GM12878 (cell line): ENCODE results near the gene ITGA1. TPM values are rescaled to one million over a fixed set of nuclear protein-coding genes. Genes with fewer than 3 reads are reported as not detected.

Experiments used
- ATAC-seq: fragments of 200-7000 bp; cut with Tn5 transposase; 3 replicates; pipeline ENCODE4 v1.9.1; 2020; ENCODE audit warnings: mild to moderate bottlenecking, moderate library complexity
- BruUV-seq: library from RNA; stranded (reverse); fragments of 400-500 nt; replicated peaks from 2 replicates; lab custom pipeline; 2021; lab: Mats Ljungman, UMichigan
- CTCF ChIA-PET: fragments of 300-600 bp; sonication (Branson Sonifier 250); formaldehyde crosslinking; extraction: SDS; loops from one replicate; lab custom pipeline; 2021; ENCODE audit warnings: inconsistent platforms; lab: Yijun Ruan, JAX
- POLR2A ChIA-PET: fragments of 350-600 bp; formaldehyde crosslinking; extraction: SDS; loops from one replicate; lab custom pipeline; 2021; ENCODE audit warnings: inconsistent platforms; lab: Charles Lee
- RAD21 ChIA-PET: fragments of 300-600 bp; sonication (Branson Sonifier 250); formaldehyde crosslinking; loops from one replicate; lab custom pipeline; 2023; ENCODE audit warnings: antibody characterized with exemption; ENCODE audit not compliant: unreplicated experiment; lab: Charles Lee
- SMC1A ChIA-PET: fragments of 300-600 bp; sonication (Branson Sonifier 250); formaldehyde crosslinking; loops from one replicate; lab custom pipeline; 2023; ENCODE audit not compliant: unreplicated experiment, uncharacterized antibody; lab: Charles Lee
- DNase-seq: peaks from one replicate; pipeline ENCODE4 v3.0.0-alpha.2; 2011; ENCODE audit warnings: low read depth, low spot score
- FAIRE-seq: peaks from 3 replicates; lab custom pipeline; 2011; peaks lifted over from hg19 to GRCh38; lab: Jason Lieb, UNC
- H2AFZ ChIP-seq: 2 replicates; pipeline ENCODE4 v1.6.0; 2011; ENCODE audit warnings: low read depth, low read length, control low read depth; ENCODE audit not compliant: control insufficient read depth
- H3K27ac ChIP-seq: 2 replicates; pipeline ENCODE4 v1.5.1; 2011; ENCODE audit warnings: control low read depth; ENCODE audit not compliant: control insufficient read depth, insufficient read depth
- H3K27me3 ChIP-seq, 2 experiments: replicated peaks in 1 of 2; 2 replicates each; pipeline versions ENCODE4 v1.6.0 to v1.6.1; 2011; ENCODE audit warnings: low read length in 1 of 2; ENCODE audit not compliant: control insufficient read depth in 2 of 2, insufficient read depth in 2 of 2
- H3K36me3 ChIP-seq, 2 experiments: 2 replicates each; pipeline ENCODE4 v1.5.1; 2011; ENCODE audit warnings: low read length in 1 of 2; ENCODE audit not compliant: control insufficient read depth in 2 of 2, insufficient read depth in 2 of 2
- H3K4me1 ChIP-seq: 2 replicates; pipeline ENCODE4 v1.6.1; 2011; ENCODE audit warnings: mild to moderate bottlenecking, low read length, moderate library complexity, mixed read lengths; ENCODE audit not compliant: control insufficient read depth, insufficient read depth
- H3K4me2 ChIP-seq: 2 replicates; pipeline ENCODE4 v1.6.0; 2011; ENCODE audit warnings: control low read depth; ENCODE audit not compliant: control insufficient read depth, insufficient read depth
- H3K4me3 ChIP-seq: fragments of 200-600 bp; sonication (generic); 2 replicates; pipeline ENCODE4 v1.5.1; 2016
- H3K79me2 ChIP-seq: 2 replicates; pipeline ENCODE4 v1.6.0; 2011; ENCODE audit warnings: low read length; ENCODE audit not compliant: control insufficient read depth, insufficient read depth
- H3K9ac ChIP-seq: 2 replicates; pipeline ENCODE4 v1.8.0; 2011; ENCODE audit warnings: low read length, control low read depth, mixed read lengths; ENCODE audit not compliant: control insufficient read depth, insufficient read depth
- H3K9me3 ChIP-seq: replicated peaks from 3 replicates; pipeline ENCODE4 v1.5.1; 2011; ENCODE audit warnings: mild to moderate bottlenecking, low read length; ENCODE audit not compliant: control insufficient read depth, insufficient read depth
- H4K20me1 ChIP-seq: 2 replicates; pipeline ENCODE4 v1.6.0; 2011; ENCODE audit not compliant: control insufficient read depth, insufficient read depth
- ATF2 ChIP-seq: IDR thresholded peaks from 2 replicates; pipeline ENCODE4 v1.6.1; 2012; ENCODE audit warnings: low read length, inconsistent platforms
- BRCA1 ChIP-seq: IDR thresholded peaks from 2 replicates; pipeline ENCODE4 v1.6.1; 2011; ENCODE audit warnings: low read depth, low read length, improper control_type of control experiment
- CBX5 ChIP-seq: sonication (generic); IDR thresholded peaks from 2 replicates; pipeline ENCODE4 v1.6.1; 2016; ENCODE audit warnings: low read depth, moderate library complexity, mild to moderate bottlenecking, inconsistent platforms
- GABPA ChIP-seq: IDR thresholded peaks from 2 replicates; pipeline ENCODE4 v1.6.1; 2014; ENCODE audit warnings: antibody characterized with exemption, low read depth, mild to moderate bottlenecking, inconsistent platforms
- IKZF1 ChIP-seq: fragments of 450-650 bp; conservative IDR thresholded peaks from 2 replicates; pipeline ENCODE4 v1.6.1; 2017; ENCODE audit warnings: antibody characterized with exemption, mild to moderate bottlenecking
- IKZF2 ChIP-seq, 2 experiments: fragments of 450-650 bp; IDR thresholded peaks; 2 replicates each; pipeline ENCODE4 v1.6.1; 2017; ENCODE audit warnings: mild to moderate bottlenecking in 2 of 2, moderate library complexity in 2 of 2
- JUNB ChIP-seq: IDR thresholded peaks from 2 replicates; pipeline ENCODE4 v1.6.1; 2016; ENCODE audit warnings: antibody characterized with exemption, mild to moderate bottlenecking
- MEF2A ChIP-seq: IDR thresholded peaks from 2 replicates; pipeline ENCODE4 v1.6.1; 2011; ENCODE audit warnings: low read depth, mild to moderate bottlenecking, low read length, moderate library complexity; ENCODE audit not compliant: insufficient read depth
- MLLT1 ChIP-seq: fragments of 450-650 bp; IDR thresholded peaks from 2 replicates; pipeline ENCODE4 v1.6.1; 2016; ENCODE audit warnings: mild to moderate bottlenecking
- NRF1 ChIP-seq: conservative IDR thresholded peaks from 2 replicates; pipeline ENCODE4 v1.6.1; 2011; ENCODE audit warnings: mild to moderate bottlenecking, low read depth, low read length, improper control_type of control experiment
- PKNOX1 ChIP-seq: fragments of 450-650 bp; IDR thresholded peaks from 2 replicates; pipeline ENCODE4 v1.6.1; 2016; ENCODE audit warnings: mild to moderate bottlenecking
- RUNX3 ChIP-seq: IDR thresholded peaks from 2 replicates; pipeline ENCODE4 v1.6.1; 2012; ENCODE audit warnings: low read length, inconsistent platforms
- SIN3A ChIP-seq: IDR thresholded peaks from 2 replicates; pipeline ENCODE4 v1.6.1; 2012; ENCODE audit warnings: low read depth, low read length, improper control_type of control experiment
- SMAD5 ChIP-seq: IDR thresholded peaks from 2 replicates; pipeline ENCODE4 v1.6.1; 2016; ENCODE audit warnings: antibody characterized with exemption, low read depth
- SP1 ChIP-seq: IDR thresholded peaks from one replicate; pipeline ENCODE4 v1.6.1; 2011; ENCODE audit warnings: low read depth, low read length
- ZNF217 ChIP-seq: fragments of 450-650 bp; IDR thresholded peaks from 2 replicates; pipeline ENCODE4 v1.6.1; 2017; ENCODE audit warnings: antibody characterized with exemption, mild to moderate bottlenecking
- WGBS: methylation state at CpG from one replicate; pipeline ENCODE4 v1.1.6; 2016; ENCODE audit warnings: low lambda C conversion rate; ENCODE audit not compliant: insufficient replicate concordance, insufficient coverage; ENCODE audit errors: missing lambda C conversion rate; 5-methylcytosine and 5-hydroxymethylcytosine counted together
- in situ Hi-C: fragments of 300-500 bp; cut with MboI; formaldehyde crosslinking; loops from 9 replicates; pipeline ENCODE4 v1.14.3; 2018; ENCODE audit warnings: mixed read lengths
- intact Hi-C: fragments of 100-400 bp; cut with micrococcal nuclease; formaldehyde crosslinking; loops from one replicate; pipeline ENCODE4 v1.14.2; 2022; ENCODE audit not compliant: unreplicated experiment
- polyA plus RNA-seq, 11 experiments: library from polyadenylated mRNA; depleted of rRNA in 4 of 11; unstranded in 6 of 11; stranded (reverse) in 5 of 11; fragments of >200 nt; fragmentation: Nextera tagmentation in 4 of 11; fragmentation: Illumina TruSeq in 1 of 11; extraction: Ambion mirVana in 4 of 11; extraction: Trizol in 1 of 11; gene quantifications; 1 replicate in 1 of 11; 2 replicates in 10 of 11; pipeline versions ENCODE4 v1.2.1 to v1.2.3, GENCODE V29; 2011 to 2016; ENCODE audit warnings: inconsistent platforms in 2 of 11, missing spikeins in 2 of 11, low read depth in 1 of 11
- total RNA-seq, 4 experiments: library from RNA; depleted of rRNA in 3 of 4; stranded (reverse); fragments of >200 nt in 3 of 4; fragmentation: Illumina TruSeq in 1 of 4; extraction: Trizol in 1 of 4; gene quantifications; 2 replicates each; pipeline versions ENCODE4 v1.2.1 to v1.2.3, GENCODE V29; 2013 to 2021

The ITGA1 gene
- total and polyA plus RNA-seq, 10 of the 15 experiments (the other 5 are each of a cell fraction or from before 2014, with no cell fraction given): 0.02 to 0.56 (median 0.19) TPM

- Histone ChIP-seq H3K27me3 (0 out of 4 replicates have a peak, but pooled peaks cover 0 to 3% of the 10 kb centered on the region in 2 experiments), H3K4me1 (peaks cover 22% of the 10 kb centered on the region), H3K36me3 (no peaks in the 10 kb centered on the region), H2AFZ (no peak overlapping the region; the same call in 1 of the 2 replicates), H4K20me1 (no peaks in the 10 kb centered on the region), H3K79me2 (no peaks in the 10 kb centered on the region), H3K4me2 (peak overlapping the region; percentile 54; the same call in 1 of the 2 replicates), H3K9me3 (no peaks in the 10 kb centered on the region), H3K4me3 (no peak overlapping the region), H3K9ac (no peak overlapping the region), H3K27ac (no peak overlapping the region)
- FAIRE-seq (peak; percentile 57), DNase-seq (no peak), ATAC-seq (peak; percentile 96)
- ChIA-PET RAD21 (no interaction called here), CTCF (no interaction called here), POLR2A (no interaction called here), SMC1A (interaction anchor here (0.6 kb wide), 1 partner anchor 162 kb away, joined by 3 read pairs; no protein-coding TSS in a partner anchor)
- no TSS peak for BruUV-seq
- WGBS: 17% methylated on average over 3 of the region's 3 CpGs
- intact Hi-C loops (no loop called here), in situ Hi-C loops (no loop called here)
- TF ChIP-seq NRF1 (no peak), JUNB (peak; percentile 32; the same call in 1 of the 2 replicates), IKZF1 (no peak), ZNF217 (peak; percentile 39; the same call in 1 of the 2 replicates), BRCA1 (no peak), SIN3A (no peak), ATF2 (peak; percentile 40; the same call in 1 of the 2 replicates), MLLT1 (no peak), SP1 (no peak), MEF2A (0 out of 2 replicates have a peak, but pooled peaks have one; percentile 5), PKNOX1 (no peak), IKZF2 (IDR thresholded peaks at IDR 0.05) (peak; percentile 15; a peak in 1 of 4 replicates), RUNX3 (peak; percentile 79), GABPA (0 out of 2 replicates have a peak, but pooled peaks have one; percentile 9), CBX5 (no peak), SMAD5 (no peak)
Observed at GRCh38 chr5:52771343-52772039, 16.2 kb upstream of the ITGA1 start.
